Stimulated activated naive CD8-positive, alpha-beta T cell treated with anti-CD3 and anti-CD28 coated beads, Interleukin-15, Interleukin-2, amounts not matched to agents 100 ng/mL and 50 ng/mL, for 24 hours (primary cell): ENCODE results near the gene CSGALNACT2.

Experiments used
- H3K27ac Mint-ChIP-seq: one replicate; pipeline ENCODE4 v1.8.0; 2021; ENCODE audit warnings: mild to moderate bottlenecking, mixed read lengths
- H3K27me3 Mint-ChIP-seq: one replicate; pipeline ENCODE4 v1.8.0; 2021; ENCODE audit warnings: mixed read lengths
- H3K36me3 Mint-ChIP-seq: one replicate; pipeline ENCODE4 v1.8.0; 2021; ENCODE audit warnings: low read depth, mixed read lengths
- H3K4me1 Mint-ChIP-seq: one replicate; pipeline ENCODE4 v1.8.0; 2021; ENCODE audit warnings: low read depth, mixed read lengths
- H3K4me3 Mint-ChIP-seq: one replicate; pipeline ENCODE4 v1.8.0; 2021; ENCODE audit warnings: mild to moderate bottlenecking, mixed read lengths
- H3K9me3 Mint-ChIP-seq: one replicate; pipeline ENCODE4 v1.8.0; 2021; ENCODE audit warnings: mixed read lengths

CSGALNACT2 gene

DNA sequence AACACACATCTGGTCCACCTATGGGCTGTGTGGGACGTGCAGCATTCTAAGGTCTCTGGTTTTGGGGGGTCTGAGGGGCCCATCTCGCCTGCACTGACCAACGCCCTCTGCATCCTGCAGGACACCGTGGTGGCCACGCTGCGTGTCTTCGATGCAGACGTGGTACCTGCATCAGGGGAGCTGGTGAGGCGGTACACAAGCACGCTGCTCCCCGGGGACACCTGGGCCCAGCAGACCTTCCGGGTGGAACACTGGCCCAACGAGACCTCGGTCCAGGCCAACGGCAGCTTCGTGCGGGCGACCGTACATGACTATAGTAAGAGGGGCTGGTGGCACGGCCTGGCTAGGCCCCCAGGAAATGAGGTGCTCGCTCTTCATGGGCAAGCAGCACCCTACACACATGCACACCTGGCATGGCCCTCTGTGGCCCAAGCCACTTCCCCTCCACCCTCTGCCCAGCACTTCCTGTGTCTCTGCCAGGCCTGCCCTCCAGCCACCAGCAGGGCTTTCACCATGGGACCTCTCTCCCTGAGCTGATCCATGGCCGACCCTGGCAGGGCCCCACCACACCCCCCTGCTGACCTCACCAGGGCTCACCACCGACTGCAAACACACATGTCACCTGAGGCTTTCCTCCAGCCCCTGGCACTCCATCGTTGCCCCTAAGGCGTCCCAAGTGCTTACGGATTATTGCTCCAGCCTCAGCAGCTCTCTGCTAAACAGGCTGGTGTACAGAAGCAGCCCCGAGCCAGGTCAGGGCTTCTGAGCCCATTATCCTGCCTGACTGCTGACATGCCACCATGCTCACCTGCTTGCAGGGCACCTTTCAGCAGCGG, 31.8 kb upstream of the CSGALNACT2 start:
- Mint-ChIP-seq H3K4me3 (no peak overlapping the region), H3K36me3 (no peaks in the 10 kb centered on the region), H3K9me3 (no peaks in the 10 kb centered on the region), H3K4me1 (no peaks in the 10 kb centered on the region), H3K27me3 (peaks cover 21% of the 10 kb centered on the region), H3K27ac (no peak overlapping the region)

- Mint-ChIP-seq H3K27me3 (peaks cover 2% of the 10 kb centered on the region), H3K4me3 (no peak overlapping the region), H3K9me3 (no peaks in the 10 kb centered on the region), H3K36me3 (no peaks in the 10 kb centered on the region), H3K27ac (no peak overlapping the region), H3K4me1 (no peaks in the 10 kb centered on the region)
Observed at GRCh38 chr10:43108951-43109350, 29.3 kb upstream of the CSGALNACT2 start.

DNA sequence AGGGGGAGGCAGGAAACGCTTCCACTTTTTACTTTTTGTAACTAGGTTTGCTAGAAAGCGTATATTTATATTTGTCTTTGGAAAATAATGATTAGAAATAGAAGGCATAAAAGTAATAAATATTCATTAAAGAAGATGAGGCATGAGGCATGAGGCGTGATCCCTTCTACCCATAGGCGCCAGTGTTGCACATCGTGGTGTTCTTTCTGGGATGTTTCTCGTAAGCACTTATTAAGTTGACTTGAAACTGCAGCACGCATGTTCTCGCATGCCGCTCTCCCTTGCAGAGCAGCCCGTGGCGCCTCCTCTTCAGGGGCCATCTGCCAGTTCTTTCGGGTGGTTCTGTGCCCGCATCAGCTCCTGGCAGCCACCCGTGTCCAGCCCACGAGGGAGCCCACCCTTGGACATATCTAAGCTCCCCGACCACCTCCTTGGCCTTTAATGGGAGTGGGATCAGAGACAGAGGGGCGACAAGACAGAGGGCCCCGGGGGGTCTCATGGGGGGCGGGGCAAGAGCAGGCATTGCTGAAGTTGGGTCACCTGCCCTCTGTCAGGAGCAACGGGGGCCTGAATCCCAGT, 28.5 kb upstream of the CSGALNACT2 start:
- no peak overlapping the region for H3K27ac Mint-ChIP-seq
- H3K9me3 Mint-ChIP-seq = no peaks in the 10 kb centered on the region
- no peak overlapping the region for H3K4me3 Mint-ChIP-seq
- no peaks in the 10 kb centered on the region for H3K36me3 Mint-ChIP-seq
- H3K27me3 Mint-ChIP-seq = no peaks in the 10 kb centered on the region
- H3K4me1 Mint-ChIP-seq = no peaks in the 10 kb centered on the region

DNA sequence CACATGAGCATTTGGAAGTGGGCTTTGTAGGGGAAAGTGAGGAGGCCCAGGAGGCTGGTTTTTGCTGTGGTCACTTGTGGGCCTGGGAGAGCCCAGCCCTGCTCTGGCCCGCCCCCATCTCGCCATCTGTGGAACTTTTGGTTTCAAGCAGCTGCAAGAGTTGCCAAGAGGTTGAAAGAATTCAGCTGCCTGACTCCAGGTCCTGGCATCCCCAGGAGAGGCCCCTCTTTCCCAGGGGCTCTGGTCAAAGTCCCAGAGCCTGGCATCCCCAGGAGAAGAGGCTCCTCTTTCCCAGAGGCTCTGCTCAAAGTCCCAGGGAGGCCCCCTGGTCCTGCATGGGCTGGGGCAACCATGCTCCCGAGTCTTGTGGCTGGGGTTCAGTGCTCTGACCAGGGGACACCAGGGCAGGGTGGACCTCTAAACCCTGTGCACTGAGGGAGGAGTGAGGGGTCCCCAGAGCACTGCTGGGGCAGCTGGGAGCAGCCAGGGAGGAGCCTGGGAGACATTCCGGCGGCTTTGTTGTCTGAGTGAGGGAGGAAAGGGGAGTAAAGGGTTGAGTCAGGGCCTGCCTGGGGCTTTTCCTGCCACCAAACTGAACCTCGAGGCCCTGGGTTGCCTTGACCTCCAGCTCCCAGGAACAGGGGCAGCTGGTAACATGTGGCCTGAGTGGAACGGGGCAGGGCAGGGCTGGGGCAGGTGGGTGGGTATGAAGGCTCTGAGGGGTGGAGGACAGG, 27.7 kb upstream of the CSGALNACT2 start:
- no peaks in the 10 kb centered on the region for H3K27me3 Mint-ChIP-seq
- no peaks in the 10 kb centered on the region for H3K9me3 Mint-ChIP-seq
- no peak overlapping the region for H3K27ac Mint-ChIP-seq

DNA sequence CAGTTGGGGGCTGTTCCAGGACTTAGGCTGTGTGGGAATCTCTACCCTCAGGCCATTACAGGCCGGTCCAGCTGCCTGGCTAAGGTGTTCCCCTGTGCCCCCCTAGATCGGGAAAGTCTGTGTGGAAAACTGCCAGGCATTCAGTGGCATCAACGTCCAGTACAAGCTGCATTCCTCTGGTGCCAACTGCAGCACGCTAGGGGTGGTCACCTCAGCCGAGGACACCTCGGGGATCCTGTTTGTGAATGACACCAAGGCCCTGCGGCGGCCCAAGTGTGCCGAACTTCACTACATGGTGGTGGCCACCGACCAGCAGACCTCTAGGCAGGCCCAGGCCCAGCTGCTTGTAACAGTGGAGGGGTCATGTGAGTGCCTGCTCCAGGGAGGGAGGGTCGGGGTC, 27.1 kb upstream of the CSGALNACT2 start:
- Mint-ChIP-seq H3K27ac (no peak overlapping the region), H3K4me1 (no peaks in the 10 kb centered on the region), H3K9me3 (no peaks in the 10 kb centered on the region), H3K4me3 (no peak overlapping the region), H3K27me3 (no peaks in the 10 kb centered on the region), H3K36me3 (no peaks in the 10 kb centered on the region)

More for the DNA sequence above, 27.7 kb upstream of the CSGALNACT2 start:
- no peaks in the 10 kb centered on the region for H3K4me1 Mint-ChIP-seq
- H3K36me3 Mint-ChIP-seq = no peaks in the 10 kb centered on the region
- H3K4me3 Mint-ChIP-seq = no peak overlapping the region

GRCh38 chr10:43111921-43112607, 26.2 kb upstream of the CSGALNACT2 start:
- no peaks in the 10 kb centered on the region for H3K9me3 Mint-ChIP-seq
- no peaks in the 10 kb centered on the region for H3K27me3 Mint-ChIP-seq
- H3K27ac Mint-ChIP-seq = no peak overlapping the region
- H3K4me3 Mint-ChIP-seq = no peak overlapping the region
- H3K4me1 Mint-ChIP-seq = no peaks in the 10 kb centered on the region
- H3K36me3 Mint-ChIP-seq = no peaks in the 10 kb centered on the region

GRCh38 chr10:43112608-43112961, 25.7 kb upstream of the CSGALNACT2 start:
- Mint-ChIP-seq H3K27ac (no peak overlapping the region), H3K27me3 (no peaks in the 10 kb centered on the region), H3K36me3 (no peaks in the 10 kb centered on the region), H3K4me3 (no peak overlapping the region), H3K4me1 (no peaks in the 10 kb centered on the region), H3K9me3 (no peaks in the 10 kb centered on the region)

DNA sequence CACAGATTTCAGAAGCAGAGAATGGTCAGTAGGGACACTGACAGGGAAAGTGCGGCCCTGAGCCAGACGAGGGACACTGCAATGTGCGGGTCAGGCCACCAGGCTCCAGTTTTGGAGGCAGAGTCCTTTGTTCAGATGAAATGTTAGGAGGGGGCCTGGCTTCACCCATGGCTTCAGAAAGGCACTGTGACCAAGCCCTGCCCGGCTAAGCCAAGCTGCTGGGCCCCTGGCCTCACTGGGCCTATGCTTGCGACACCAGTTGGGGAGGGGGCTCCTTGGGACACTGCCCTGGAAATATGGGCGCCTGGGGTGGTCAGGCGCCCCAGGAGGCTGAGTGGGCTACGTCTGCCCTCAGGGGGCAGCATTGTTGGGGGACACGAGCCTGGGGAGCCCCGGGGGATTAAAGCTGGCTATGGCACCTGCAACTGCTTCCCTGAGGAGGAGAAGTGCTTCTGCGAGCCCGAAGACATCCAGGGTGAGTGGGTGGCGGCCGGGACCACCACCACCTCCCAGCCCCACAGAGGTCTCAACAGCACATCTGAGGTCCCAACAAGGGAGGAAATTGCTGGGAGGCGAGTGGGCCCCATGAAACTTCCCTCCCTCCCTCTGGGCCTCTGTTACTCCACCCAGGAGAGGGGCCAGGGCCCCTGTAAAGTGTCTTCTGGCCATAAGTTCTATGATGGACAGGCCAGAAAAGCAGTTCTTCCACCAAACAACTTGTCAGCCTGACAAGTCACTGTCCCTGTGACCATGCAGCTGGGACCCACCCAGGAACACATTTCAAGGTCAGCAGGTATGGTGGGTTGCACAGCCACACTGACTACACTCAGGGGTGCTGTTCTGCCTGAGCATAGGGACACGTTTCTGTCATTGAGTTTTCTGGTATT, 24.8 kb upstream of the CSGALNACT2 start:
- H3K36me3 Mint-ChIP-seq = no peaks in the 10 kb centered on the region
- H3K27ac Mint-ChIP-seq = no peak overlapping the region

GRCh38 chr10:43114088-43114742, 24.0 kb upstream of the CSGALNACT2 start:
- no peak overlapping the region for H3K27ac Mint-ChIP-seq
- no peaks in the 10 kb centered on the region for H3K4me1 Mint-ChIP-seq
- H3K9me3 Mint-ChIP-seq = no peaks in the 10 kb centered on the region
- no peak overlapping the region for H3K4me3 Mint-ChIP-seq
- no peaks in the 10 kb centered on the region for H3K27me3 Mint-ChIP-seq
- H3K36me3 Mint-ChIP-seq = no peaks in the 10 kb centered on the region

More for the DNA sequence above, 24.8 kb upstream of the CSGALNACT2 start:
- H3K4me3 Mint-ChIP-seq = no peak overlapping the region
- H3K4me1 Mint-ChIP-seq = no peaks in the 10 kb centered on the region
- H3K27me3 Mint-ChIP-seq = no peaks in the 10 kb centered on the region
- H3K9me3 Mint-ChIP-seq = no peaks in the 10 kb centered on the region

DNA sequence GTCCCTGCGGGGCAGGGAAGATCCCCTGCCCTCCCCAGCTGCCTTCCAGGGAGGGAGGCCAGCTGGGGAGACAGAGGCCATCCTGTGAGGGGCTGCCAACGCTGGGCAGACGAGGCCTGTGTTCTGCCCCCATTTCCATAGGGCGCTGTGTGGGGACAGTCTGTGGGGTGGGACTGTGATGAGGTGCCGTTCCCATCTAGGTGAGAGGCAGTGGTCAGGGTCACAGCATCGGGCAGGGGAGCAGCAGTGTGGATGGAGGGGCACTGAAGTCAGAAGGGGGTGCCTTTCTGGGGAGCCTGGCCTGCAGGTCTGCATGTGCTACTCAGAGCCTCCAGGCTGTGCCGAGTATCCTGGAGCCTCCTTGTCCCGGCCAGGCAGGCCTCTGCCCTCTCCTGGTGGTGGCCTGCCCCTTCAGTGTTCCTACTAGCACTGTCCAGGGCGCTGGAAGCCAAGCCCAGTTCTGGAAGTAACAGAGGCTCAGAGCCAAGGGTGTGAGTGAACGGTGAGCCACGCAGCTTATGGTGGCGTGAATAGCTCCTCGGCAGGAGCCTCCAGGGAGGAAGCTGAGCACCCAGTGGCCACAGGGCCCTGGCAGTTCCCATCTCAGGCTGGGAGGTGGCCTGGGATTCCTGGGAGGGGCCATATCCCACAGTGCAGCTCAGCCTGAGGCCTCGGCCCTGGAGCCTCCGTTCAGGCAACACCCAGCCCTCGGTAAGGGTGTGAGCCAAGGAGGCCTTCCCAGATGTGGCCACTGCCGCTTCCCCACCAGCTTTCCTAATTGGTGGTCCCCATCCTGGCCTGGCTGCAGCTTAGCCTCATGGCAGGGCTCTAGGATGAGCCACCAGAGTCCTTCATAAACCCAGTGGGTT, 23.3 kb upstream of the CSGALNACT2 start:
- H3K27me3 Mint-ChIP-seq = no peaks in the 10 kb centered on the region
- no peak overlapping the region for H3K27ac Mint-ChIP-seq
- no peaks in the 10 kb centered on the region for H3K4me1 Mint-ChIP-seq
- H3K9me3 Mint-ChIP-seq = no peaks in the 10 kb centered on the region
- H3K4me3 Mint-ChIP-seq = no peak overlapping the region
- no peaks in the 10 kb centered on the region for H3K36me3 Mint-ChIP-seq

DNA sequence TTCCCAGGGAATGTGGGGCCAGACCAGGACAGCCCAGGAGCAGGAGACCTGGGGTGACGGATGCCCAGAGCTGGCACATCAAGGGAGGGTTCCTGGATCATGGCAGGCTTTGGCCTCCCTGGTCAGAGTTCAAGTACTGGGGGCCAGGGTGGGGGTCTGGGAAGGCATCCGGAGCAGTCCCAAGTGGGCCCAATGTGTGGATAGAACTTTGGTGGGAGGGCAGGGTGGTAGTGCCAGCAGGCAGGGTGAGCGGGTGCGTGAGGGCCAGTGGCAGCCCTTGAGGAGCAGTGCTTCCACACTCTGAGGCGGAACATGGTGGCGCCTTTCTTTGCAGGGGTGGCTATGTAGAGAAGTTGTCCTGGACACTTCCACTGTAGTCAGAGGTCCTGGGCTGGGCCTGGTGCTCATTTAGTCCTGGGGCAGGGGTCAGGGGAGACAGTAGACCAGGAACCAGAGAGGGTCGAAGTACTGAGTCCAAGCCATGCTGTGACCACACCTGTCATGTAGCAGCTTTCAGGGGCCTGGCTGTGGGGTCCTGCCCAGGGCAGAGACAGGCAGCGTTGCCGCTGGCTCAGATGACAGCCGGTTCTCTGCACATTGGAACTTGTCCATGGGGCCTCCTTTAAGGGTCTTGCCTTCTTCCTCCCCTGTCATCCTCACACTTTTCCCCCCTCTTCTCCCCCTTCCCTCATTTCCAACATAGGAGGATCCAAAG, 22.2 kb upstream of the CSGALNACT2 start:
- peaks cover 9% of the 10 kb centered on the region for H3K4me1 Mint-ChIP-seq
- H3K27ac Mint-ChIP-seq = no peak overlapping the region
- H3K27me3 Mint-ChIP-seq = no peaks in the 10 kb centered on the region
- no peaks in the 10 kb centered on the region for H3K9me3 Mint-ChIP-seq
- no peak overlapping the region for H3K4me3 Mint-ChIP-seq
- no peaks in the 10 kb centered on the region for H3K36me3 Mint-ChIP-seq

DNA sequence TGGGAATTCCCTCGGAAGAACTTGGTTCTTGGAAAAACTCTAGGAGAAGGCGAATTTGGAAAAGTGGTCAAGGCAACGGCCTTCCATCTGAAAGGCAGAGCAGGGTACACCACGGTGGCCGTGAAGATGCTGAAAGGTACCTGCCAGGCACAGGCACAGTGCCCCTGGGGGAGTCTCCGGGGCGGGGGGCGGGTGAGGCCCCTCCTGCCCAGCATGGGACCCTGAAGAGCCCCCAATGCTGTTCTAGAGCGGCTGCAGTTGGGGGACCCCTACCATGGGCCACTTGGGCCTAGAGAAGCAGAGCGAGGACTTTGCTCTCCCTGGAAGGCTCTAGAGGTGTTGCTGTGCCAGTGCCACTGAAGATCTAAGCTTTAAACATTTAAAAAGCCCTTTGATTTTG, 21.6 kb upstream of the CSGALNACT2 start:
- no peak overlapping the region for H3K4me3 Mint-ChIP-seq
- H3K36me3 Mint-ChIP-seq = no peaks in the 10 kb centered on the region
- H3K9me3 Mint-ChIP-seq = no peaks in the 10 kb centered on the region
- H3K27me3 Mint-ChIP-seq = no peaks in the 10 kb centered on the region
- H3K27ac Mint-ChIP-seq = no peak overlapping the region
- H3K4me1 Mint-ChIP-seq = peaks cover 15% of the 10 kb centered on the region
